Stimulated activated CD4-positive, alpha-beta T cell treated with anti-CD3 and anti-CD28 coated beads, TNF-alpha, amount 100 ng/mL, for 1 hour (primary cell): ENCODE data around the gene TTLL12.

Experiments used
- DNase-seq, 3 donors: peaks; one replicate each; pipeline ENCODE4 v3.0.0-alpha.2; 2020; ENCODE audit warnings: low read depth in 3 of 3, low spot score in 1 of 3

TTLL12 gene

DNA sequence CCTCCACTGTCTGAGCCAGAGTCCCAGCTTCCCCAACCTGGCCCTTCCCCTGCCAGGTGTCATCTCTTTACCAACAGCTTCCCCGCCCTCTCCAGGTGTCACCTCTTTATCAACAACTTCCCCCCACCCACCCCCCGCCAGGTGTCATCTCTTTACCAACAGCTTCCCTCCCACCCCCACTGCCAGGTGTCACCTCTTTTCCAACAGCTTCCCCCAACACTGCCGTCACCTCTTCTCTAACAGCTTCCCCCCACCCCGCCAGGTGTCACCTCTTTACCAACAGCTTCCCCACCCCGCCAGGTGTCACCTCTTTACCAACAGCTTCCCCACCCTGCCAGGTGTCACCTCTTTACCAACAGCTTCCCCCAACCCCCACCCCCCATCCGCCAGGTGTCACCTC, 29.8 kb upstream of the TTLL12 start:
- no peak for DNase-seq

DNA sequence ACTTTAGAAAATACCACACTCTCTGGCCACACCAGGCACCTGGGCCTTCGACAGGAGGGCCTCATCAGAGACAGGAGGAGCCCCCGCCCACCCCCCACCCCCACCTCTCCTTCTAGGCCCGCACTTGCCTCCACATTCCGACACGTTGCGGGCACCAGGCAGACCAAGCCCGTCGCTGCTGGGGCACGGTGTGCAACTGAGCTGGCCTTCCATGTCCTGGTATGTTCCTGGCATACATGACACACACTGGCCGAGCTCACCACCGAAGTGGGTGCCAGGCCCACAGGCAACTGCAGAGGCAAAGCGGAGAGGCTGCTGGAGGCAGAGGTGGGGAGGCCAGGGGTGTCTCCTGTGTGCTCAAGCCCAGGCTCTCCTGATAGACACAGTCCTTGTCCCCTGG, 27.0 kb upstream of the TTLL12 start:
- no peak for DNase-seq

DNA sequence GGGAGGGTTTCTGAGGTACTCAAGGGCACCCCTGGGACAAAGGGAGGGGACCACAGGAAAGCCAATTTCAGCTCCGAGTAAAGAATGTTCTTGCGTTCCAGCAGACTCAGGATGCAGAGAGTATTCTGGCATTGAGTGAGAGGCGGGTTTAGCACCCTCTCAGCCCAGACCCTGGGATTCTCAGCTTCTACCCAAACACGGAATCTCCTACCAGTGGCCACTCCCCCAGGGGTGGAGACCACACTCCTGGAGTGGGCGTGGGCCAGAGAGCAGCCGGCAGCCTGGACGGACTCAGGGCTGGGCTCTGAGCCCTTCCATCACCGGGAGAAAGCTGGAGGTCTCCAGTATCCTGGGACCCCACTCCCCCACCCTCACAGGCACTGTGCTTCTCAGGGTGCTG, 26.1 kb upstream of the TTLL12 start:
- DNase-seq, result no peak

DNA sequence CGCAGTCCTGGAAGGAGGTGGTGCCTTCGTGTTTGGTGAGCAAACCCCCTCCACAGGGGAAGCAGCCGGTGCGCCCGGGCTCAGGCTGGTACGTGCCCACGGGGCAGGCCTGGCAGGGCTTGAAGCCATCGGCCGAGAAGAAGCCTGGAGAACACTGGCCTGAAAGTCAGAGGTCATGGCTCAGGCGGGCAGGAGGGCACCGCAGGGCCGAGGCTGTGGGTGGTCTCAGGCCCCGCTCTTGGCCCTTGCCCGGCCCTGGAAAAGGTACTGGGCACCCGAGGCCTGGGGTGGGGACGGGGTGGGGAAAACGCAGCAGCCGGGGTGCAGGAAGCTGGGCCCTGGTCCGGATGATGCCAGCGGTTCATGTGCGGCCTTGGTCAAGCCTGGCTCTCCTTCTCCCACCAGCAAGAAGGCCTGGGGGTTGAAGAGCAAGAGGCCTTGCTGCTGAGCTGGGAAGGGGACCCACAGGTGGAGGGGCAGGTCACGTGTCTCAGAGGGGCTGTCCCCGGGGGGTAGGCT, 25.6 kb upstream of the TTLL12 start:
- no peak for DNase-seq

DNA sequence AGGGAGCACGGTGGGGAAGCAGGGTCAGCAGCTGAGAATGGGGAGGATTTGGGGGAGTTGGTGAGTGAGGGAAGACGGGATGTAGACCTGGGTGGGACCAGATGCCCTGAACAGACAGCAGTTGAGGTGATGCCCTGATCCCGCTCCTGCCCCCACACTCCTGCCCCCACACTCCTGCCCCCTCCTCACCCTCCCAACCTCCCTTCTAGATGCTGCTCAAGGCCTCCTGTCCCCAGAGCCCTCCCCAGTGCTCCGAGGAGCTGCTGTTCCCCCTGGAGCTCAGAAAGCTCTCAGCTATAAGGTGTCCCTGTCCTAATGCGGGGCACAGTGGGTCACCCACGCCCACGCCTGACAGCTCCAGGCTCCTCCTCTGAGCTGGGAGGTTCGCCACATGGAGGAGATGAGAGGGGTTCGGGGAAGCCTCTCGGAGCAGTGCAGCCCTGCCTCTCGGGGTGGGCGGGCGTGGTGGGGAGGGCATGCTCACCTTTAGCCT, 25.1 kb upstream of the TTLL12 start:
- no peak for DNase-seq

DNA sequence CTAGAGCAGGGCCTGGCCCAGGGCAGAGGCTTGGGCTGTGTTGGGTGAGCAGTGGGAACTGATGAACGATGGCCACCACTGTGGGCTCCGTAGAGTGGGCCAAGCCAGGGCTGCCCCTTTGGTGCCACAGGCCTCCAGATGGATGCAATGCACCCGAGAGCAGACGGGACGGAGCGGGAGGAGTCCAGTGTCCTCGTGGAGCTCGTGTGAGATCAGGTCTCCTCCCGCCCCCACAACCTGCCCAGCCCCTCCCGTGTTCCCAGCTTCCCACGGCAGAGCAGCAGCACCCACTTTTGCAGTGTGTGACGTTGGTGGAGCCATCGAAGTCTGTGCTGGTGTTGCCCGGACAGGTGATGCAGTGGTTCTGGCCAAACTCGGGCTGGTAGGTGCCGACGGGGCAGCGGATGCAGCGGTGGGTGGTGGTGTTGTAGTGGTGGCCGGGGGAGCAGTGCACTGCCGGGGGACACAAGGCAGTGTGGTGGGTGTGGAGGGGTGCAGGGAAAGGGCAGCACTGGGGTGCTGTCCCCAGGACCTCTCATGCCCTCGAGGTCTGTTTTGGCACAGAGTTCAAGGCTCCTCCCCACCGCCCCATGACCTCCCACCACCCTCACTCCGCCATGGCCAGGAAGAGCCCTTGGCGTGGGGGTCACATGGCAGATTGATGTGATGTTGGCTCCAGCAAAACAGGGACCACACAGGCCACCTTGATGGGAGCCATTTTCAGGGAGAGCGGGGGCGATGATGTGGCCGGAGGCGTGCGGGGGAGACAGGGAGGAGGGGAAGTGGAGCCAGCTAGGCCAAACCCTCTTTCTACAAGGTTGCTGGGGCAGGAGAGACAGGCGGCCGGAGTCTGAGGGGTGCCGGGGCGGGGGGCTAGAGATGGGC, 23.9 kb upstream of the TTLL12 start:
- DNase-seq, result no peak

DNA sequence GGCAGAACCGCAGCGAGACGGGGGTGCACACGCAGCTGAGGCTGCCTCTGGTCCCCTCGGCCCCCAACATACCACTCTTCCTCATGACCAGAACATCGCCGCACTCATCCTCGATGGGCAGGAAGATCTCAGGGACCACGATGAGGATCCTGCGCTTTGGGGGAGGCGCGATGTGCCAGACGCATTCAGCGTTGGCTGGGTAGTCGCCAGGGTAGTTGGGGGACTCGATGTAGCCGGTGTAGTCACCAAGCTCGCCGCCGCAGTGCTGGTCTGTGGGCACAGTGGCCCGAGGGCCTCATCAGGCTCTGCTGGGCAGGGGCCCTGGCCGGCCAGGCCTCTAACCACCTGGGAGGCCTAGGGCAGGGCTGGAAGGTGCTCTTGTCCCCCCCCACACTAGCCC, 23.0 kb upstream of the TTLL12 start:
- DNase-seq, result no peak

DNA sequence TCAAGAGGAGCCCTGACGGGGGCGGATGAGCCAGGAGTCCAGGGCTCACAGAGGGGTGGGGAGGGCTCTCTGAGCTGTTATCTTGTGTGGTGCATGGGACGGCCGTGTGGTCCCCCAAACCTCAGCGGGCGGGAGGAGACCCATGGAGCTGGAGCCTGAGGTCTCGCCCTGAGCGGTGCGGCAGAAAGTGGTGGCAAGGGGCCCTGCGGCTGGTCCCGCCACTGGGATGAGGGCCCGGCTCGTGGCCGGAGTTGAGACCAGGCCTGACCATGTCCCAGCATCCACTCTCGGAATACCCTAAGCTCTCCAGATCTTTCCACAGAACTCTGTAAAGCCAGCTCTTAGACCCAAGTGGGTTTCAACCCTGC, 22.6 kb upstream of the TTLL12 start:
- no peak for DNase-seq

DNA sequence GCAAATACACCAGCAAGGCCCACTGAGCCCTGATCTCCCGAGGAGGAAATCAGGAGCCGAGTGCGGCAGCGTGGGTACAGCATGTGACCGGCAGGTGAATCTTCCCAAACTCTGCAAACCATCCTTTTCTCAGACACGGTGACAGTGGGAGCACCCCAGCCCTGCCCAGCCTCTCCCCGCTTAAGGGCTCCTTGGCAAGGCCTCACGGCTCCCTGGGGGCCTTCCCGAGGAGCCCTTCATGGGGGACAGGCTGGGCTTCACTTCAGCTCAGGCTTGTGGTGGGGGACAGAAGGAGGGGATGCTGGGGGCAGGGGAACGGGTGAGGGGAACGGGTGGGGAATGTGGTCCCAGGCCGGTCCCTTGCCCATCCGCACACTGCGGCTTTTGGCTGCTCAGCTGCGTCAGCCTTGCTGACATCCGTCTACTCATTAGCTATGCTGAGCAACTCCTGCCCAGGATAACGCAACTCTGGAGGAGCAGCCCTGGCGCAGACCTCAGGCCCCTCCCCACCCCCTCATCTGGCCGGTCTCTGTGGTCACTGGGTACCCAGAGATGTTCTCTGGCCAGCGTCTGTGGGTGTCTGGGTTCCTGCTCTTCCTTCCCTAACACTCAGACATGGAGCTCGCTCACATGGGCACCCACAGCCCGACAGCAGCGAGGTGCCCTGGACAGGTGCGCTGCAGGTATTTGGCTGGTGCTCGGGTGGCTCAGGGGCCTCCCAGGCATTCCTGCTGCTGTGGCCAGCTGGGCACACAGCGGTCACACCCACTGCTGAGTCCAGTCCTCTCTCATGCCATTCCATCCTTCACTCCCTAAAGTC, 22.0 kb upstream of the TTLL12 start:
- no peak for DNase-seq

DNA sequence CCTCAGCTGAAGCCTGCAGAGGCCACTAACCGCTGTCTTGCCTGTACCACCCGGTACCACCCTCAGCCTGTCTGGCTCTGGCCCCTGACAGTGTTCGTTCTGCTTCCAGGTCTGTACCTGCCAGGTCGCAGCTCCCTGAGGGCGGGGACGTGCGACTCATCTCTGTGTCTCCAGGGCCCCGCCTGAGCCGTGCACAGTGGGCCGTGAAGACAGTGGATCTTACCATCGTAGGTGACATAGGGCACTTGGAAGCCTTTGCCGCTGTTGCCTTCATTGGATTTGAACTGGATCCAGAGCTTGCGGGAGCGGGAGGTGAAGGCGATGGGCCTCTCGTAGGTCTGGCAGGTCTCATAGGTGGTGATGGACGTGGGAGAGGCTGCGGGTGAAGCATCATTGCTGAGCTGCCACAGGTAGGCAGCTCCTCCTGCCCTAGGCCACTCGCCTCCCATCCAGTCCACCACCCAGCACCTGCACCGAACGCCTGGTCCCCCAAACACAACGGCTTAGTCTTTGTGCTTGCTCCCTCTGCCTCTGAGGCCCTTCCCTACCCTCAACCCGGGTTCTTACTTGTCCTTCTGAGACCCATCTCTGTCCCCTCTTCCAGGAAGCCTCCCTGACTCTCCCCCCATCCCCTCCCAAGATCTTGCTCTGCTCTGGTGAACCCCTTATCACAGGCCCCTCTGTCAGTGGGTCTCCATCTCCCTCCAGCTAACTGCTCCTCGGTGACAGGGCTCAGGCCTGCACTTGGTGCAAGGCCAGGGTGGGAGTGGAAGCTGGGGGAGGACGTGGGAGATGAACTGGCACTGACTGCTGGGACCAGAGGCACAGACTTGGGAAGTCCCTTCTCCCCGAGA, 21.1 kb upstream of the TTLL12 start:
- DNase-seq, result no peak

DNA sequence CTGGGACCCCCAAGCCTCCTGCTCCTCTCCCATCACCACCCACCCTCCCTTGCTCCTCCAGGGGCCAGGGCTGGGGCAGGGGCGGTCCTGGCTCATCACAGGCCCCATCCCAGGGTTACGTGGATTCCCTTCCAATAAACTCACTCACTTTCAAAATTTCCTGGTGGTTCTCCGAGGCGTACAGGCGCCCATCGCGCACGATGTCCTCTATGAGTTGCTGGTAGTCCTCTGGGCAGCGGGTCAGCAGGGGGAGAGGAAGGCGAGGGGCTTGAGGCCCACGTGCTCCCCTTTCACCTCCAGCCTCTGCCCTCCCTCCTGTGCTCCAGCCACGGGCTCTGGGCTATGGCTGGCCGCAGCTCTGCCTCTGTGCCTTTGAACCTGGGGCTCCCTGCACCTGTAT, 20.5 kb upstream of the TTLL12 start:
- DNase-seq, result no peak

DNA sequence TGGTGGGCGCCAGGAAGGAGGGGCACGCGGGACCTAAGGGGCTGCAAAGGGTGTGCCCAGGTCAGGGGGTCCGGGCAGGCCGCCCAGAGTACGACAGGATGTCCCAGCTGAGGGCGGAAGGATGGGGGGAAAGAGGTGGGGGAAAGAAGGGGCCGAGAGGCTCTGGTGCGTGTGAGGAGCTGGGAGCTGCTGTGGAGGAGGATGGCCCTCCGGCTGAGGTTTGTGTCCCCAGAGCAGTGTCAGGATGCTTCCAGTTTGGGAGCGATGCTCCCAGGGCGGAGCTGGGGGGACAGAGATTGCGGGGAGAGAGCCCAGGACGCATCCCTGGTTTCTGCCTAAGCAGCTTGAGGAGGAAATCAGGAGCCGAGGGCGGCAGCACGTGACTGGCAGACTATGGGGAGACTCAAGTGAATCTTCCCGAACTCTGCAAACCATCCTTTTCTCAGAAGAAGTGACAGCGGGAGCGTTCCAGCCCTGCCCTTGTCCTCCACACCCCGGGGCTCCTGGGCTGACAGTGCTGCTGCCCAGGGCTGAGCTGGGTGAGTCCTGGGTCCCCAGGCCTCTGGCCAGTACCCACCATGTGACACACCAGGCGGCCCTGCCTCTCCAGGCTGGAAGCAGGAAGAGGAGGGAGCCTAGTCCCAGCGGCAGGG, 19.7 kb upstream of the TTLL12 start:
- DNase-seq, result no peak

DNA sequence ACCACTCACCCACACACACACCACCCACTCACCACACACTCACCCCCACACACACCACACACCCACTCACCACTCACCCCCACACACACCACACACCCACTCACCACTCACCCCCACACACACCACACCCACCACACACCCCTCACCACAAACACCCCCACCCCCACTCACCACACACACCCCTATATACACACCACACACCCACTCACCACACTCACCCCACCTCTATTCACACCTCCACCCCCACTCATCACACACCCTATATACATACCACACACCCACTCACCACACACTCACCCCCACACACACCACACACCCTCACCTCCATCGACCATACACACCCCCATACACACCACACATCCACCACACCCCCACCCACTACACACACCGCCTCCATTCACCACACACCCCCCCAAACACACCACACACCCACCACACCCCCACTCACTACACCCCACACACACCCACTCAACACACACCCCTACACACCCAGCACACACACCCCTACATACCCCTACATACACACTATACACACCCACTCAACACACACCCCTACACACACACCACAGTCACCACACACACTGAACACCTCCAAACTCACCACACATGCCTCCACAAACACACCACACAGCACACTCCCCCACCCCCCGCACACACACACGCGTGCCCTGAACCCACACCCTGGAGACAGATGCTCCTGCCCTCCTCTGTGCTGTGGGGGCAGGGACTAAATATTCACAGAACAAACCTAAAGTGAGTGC, 19.0 kb upstream of the TTLL12 start:
- no peak for DNase-seq

DNA sequence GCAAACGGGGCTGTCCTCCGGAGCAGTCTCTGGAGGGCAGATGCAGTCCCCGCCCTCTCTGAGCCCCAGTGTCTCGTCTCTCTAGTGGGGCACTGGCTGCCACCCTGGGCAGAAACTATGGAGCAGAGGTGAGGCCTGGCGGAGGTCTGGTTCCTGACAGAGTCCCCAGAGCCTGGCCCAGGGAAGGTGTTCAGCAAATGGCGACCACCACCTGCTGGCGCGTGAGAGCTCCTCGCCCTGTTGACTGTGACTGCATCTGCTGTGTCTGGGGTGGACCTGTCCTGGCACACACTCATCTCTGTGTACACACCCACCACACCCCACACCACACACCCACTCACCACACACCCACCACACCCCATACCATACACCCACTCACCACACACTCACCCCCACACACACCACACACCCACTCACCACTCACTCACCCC, 18.3 kb upstream of the TTLL12 start:
- DNase-seq, result no peak

DNA sequence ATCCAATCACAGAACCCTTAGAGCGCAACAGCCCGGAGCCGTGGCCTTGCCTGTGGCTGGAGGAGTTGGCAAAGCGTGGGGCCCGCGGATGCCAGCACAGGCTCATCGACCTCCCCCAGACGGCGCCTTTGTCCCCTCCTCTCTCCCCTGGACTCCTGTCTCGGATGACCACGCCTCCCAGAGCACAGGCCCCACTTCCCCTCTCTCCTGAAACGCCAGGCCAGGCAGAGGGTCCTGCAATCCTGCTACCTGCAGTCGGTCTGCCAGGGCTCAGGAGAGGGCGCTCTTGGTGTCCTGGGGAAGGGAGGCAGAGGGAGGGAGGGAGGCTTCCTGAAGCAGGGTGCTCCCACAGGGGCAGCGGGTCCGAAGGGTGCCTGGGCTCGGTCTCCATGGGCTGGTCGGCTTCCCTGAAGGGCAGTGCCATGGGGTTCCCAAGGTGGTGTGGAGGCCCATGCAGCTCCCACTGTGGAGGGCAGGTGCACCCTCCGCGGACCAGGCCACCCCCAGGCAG, 16.6 kb upstream of the TTLL12 start:
- no peak for DNase-seq

DNA sequence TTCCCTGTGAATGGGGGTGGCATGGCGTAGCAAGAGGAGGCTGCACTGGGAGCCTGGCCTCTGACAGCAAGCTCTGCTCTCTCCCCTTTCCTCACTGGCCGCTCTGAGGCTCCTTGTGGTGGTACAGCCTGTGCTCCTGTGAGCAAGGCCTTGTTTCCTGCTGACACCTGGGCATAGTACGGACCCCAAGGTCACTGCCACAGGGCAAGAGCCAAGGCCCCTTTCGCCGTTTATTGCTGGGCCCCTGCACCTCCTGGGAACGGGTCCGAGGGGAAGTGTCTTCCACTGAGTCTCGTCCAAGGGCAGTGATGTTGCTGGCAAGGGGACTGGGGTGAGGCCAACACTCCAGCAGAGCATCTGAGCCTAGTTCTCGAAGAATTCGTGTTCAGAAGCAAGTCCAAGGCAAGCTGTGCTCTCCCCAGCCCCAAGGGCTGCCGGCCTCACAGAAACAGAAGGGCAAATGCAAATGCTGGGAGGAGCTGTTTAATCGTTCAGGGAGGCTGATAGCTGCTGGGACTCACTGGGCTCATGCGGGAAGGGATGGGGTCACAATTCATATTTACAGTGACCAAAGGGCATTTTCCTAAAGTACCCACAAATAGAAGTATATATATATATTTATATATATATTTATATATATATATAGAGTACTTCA, 15.9 kb upstream of the TTLL12 start:
- DNase-seq, result no peak

DNA sequence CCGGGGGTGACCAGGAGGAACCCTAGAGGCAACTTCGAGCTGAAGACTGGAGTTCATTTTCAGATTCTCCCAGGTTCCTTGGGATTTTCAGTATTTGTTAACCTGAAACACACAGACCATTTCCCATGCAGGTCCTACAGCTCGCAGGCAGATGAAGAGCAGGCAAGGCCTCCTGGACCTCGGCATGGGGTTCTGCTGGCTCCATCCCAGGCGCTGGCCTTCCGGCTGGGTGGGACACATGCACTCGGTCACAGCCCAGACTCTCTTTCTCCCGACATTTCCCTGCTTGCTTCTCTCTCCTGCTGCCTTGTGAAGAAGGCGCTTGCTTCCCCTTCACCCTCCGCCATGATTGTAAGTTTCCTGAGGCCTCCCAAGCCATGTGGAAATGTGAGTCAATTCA, 15.4 kb upstream of the TTLL12 start:
- DNase-seq, result no peak

DNA sequence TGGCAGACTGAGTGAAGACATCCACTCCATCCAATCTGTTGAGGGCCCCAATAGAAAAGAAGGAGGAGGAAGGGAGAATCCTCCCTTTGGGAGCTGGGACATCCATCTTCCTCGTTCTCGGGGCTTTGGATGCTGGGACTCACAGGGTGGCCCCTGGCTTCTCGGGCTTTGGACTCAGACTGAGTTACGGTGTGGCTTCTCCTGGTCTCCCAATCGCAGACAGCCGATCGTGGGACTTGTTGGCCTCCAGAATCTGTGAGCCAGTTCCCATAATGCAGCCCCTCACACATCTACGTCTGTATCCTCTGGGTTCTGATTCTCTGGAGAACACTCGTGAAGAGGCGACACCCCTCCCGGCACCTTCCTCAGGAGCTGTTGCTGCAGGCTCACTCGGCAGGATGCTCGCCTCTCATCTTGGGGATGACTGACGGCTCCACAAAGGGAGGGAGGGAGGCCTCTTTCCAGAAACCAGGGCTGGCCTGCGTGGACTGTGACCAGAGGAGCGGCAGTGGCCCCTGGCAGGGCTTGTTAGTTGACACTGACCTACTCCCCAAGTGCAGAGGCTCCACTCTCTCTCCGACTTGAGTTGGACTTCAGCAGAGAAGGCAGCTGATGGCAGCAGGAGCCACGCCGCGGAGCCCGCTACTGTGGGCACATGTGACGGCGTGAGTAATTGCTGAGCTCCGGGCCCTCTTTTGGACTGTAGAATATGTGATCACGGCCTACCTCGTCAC, 14.7 kb upstream of the TTLL12 start:
- no peak for DNase-seq
